Peyer's patch (tissue), 4 donors: Measurements from ENCODE around the gene FAM151B.

Experiments used
- POLR2A ChIP-seq, 2 donors: fragments of 450-650 bp; IDR thresholded peaks; one replicate each; pipeline ENCODE4 v1.5.1; 2017; ENCODE audit warnings: antibody characterized with exemption in 2 of 2, mild to moderate bottlenecking in 2 of 2, moderate library complexity in 2 of 2
- TF ChIP-seq, protein P1 (sequence below), 6 experiments: fragments of 450-650 bp in 4 of 6; fragments of 200-600 bp in 2 of 6; sonication (generic) in 1 of 6; IDR thresholded peaks; one replicate each; pipeline ENCODE4 v1.5.1; 2017 to 2019; ENCODE audit warnings: antibody characterized with exemption in 6 of 6, mild to moderate bottlenecking in 3 of 6, moderate library complexity in 1 of 6

DNA sequence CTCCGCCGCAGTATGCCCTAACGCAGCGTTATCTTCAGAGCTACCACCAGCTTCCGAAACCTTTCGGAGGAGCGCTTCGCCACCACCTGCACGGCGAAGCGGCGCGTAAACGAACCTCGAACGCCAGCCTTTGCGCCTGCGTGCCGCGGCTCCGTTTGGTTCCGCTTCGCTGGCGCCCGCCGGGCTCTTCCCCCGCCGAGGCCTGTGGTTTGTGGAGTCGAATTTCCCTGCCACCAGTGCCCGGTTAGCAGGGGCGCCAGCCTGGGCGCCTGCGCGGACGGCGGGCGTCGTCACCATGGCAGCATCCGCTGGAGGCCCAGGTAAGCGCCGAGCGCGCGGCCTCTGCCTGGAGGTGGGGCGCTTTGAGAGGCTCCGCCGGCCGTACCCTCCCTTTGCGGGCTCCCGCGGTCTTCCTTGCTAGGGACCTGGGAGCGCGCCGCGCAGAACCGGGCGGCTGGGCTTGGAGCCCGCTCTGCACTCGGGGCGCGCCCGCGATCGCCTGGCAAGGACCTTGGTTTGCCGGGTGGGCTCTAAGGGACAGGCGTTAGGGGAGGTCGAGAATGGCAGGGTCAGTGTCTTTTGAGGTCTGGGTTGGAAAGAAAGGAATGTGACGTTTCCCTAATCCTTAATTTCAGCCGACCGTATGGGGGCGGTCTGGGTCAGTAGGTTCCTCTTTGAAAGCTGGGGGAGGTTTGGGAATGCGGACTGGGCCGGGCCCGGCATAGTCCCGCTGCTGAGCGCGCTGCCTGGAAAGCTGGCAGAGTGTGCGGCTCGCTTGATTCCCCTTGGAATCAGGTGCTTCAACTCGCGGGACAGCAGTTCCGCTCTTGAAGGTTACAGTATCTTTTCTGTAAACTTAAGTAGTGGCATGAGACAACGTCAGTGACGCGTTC is at the start of gene FAM151B:
- TF ChIP-seq, protein P1, sequence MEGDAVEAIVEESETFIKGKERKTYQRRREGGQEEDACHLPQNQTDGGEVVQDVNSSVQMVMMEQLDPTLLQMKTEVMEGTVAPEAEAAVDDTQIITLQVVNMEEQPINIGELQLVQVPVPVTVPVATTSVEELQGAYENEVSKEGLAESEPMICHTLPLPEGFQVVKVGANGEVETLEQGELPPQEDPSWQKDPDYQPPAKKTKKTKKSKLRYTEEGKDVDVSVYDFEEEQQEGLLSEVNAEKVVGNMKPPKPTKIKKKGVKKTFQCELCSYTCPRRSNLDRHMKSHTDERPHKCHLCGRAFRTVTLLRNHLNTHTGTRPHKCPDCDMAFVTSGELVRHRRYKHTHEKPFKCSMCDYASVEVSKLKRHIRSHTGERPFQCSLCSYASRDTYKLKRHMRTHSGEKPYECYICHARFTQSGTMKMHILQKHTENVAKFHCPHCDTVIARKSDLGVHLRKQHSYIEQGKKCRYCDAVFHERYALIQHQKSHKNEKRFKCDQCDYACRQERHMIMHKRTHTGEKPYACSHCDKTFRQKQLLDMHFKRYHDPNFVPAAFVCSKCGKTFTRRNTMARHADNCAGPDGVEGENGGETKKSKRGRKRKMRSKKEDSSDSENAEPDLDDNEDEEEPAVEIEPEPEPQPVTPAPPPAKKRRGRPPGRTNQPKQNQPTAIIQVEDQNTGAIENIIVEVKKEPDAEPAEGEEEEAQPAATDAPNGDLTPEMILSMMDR (IDR thresholded peaks at IDR 0.05), result no peak
- TF ChIP-seq POLR2A (IDR thresholded peaks at IDR 0.05), result peak; percentile 45
